ENCODE measurements around the gene KDM5A. TPM values are rescaled to one million over a fixed set of nuclear protein-coding genes. Genes with fewer than 3 reads are reported as not detected.

The KDM5A gene
- total and polyA plus RNA-seq, 2 experiments from 2014 or later, result 47.1 to 48.3 TPM

DNA sequence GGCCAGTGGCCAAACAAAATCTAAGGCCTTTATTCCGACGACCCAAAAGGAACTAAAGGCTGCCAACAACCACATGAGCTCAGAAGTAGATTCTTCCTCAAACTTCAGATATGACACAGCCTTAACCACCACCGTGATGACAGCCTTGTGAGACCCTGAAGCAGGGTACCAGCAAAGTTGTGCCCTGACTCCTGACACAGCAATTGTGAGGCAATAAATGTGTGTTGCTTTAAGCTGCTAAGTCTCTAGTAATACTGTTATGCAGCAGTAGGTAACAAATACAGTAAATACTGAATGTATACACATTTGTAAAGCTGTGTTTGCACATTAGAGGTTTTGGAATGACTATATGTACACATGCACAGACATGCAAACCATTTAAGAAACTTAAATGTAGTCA is 115.7 kb downstream of the KDM5A start:
- Histone ChIP-seq H3F3A (replicated peaks; ENCODE audit: low read depth) (no peaks in the 10 kb centered on the region), H3K79me2 (replicated peaks; ENCODE audit: insufficient read depth) (no peaks in the 10 kb centered on the region), H3K4me1 (ENCODE audit: insufficient read depth) (no peaks in the 10 kb centered on the region), H3K27me3 (ENCODE audit: insufficient read depth) (no peaks in the 10 kb centered on the region), H3K9me2 (ENCODE audit: insufficient read depth) (peaks cover 8% of the 10 kb centered on the region; the same call in 1 of the 2 replicates), H3K4me3 (no peak overlapping the region), H3K36me3 (ENCODE audit: insufficient read depth) (no peaks in the 10 kb centered on the region), H3K27ac (ENCODE audit: low read depth) (no peak overlapping the region), H2AFZ (no peak overlapping the region), H4K20me1 (replicated peaks; ENCODE audit: insufficient read depth) (no peaks in the 10 kb centered on the region), H3K4me2 (no peak overlapping the region)
- H3K4me3 Mint-ChIP-seq, result no peak overlapping the region
- DNase-seq (ENCODE audit: low spot score), result no peak
- no peaks in the 10 kb centered on the region for H3K4me1 Mint-ChIP-seq
- no peak overlapping the region for H3K27ac Mint-ChIP-seq
- no peaks in the 10 kb centered on the region for H3K9me3 Mint-ChIP-seq
- H3K27me3 Mint-ChIP-seq (ENCODE audit: insufficient read depth, low read depth, poor library complexity), result peaks cover 4% of the 10 kb centered on the region
- no peaks in the 10 kb centered on the region for H3K36me3 Mint-ChIP-seq (ENCODE audit: low read depth)
- TF ChIP-seq ZNF114 (CRISPR knock-in tag; IDR thresholded peaks at IDR 0.05), result no peak
- no peak for TF ChIP-seq NANOG (IDR thresholded peaks at IDR 0.05; ENCODE audit: borderline replicate concordance)
- TF ChIP-seq CREB1 (CRISPR knock-in tag; IDR thresholded peaks at IDR 0.05; ENCODE audit: low read depth), result no peak
- TF ChIP-seq, protein P1, sequence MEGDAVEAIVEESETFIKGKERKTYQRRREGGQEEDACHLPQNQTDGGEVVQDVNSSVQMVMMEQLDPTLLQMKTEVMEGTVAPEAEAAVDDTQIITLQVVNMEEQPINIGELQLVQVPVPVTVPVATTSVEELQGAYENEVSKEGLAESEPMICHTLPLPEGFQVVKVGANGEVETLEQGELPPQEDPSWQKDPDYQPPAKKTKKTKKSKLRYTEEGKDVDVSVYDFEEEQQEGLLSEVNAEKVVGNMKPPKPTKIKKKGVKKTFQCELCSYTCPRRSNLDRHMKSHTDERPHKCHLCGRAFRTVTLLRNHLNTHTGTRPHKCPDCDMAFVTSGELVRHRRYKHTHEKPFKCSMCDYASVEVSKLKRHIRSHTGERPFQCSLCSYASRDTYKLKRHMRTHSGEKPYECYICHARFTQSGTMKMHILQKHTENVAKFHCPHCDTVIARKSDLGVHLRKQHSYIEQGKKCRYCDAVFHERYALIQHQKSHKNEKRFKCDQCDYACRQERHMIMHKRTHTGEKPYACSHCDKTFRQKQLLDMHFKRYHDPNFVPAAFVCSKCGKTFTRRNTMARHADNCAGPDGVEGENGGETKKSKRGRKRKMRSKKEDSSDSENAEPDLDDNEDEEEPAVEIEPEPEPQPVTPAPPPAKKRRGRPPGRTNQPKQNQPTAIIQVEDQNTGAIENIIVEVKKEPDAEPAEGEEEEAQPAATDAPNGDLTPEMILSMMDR (conservative IDR thresholded peaks at IDR 0.05; ENCODE audit: low read depth in 2 of 2), result no peak
- TF ChIP-seq POLR2AphosphoS5 (IDR thresholded peaks at IDR 0.05; ENCODE audit: low read depth), result no peak
- TF ChIP-seq STAT1 (IDR thresholded peaks at IDR 0.05; ENCODE audit: unreplicated experiment), result no peak
- TF ChIP-seq EZH2phosphoT487 (IDR thresholded peaks at IDR 0.05; ENCODE audit: unreplicated experiment), result no peak
- TF ChIP-seq REST (IDR thresholded peaks at IDR 0.05; ENCODE audit: unreplicated experiment), result no peak
- TF ChIP-seq, protein P2, sequence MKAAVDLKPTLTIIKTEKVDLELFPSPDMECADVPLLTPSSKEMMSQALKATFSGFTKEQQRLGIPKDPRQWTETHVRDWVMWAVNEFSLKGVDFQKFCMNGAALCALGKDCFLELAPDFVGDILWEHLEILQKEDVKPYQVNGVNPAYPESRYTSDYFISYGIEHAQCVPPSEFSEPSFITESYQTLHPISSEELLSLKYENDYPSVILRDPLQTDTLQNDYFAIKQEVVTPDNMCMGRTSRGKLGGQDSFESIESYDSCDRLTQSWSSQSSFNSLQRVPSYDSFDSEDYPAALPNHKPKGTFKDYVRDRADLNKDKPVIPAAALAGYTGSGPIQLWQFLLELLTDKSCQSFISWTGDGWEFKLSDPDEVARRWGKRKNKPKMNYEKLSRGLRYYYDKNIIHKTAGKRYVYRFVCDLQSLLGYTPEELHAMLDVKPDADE (IDR thresholded peaks at IDR 0.05), result no peak
- TF ChIP-seq ZNF462 (CRISPR knock-in tag; IDR thresholded peaks at IDR 0.05), result no peak
- TF ChIP-seq EZH2 (IDR thresholded peaks at IDR 0.05; ENCODE audit: low read depth, unreplicated experiment), result no peak
- TF ChIP-seq ZNF331 (CRISPR knock-in tag; IDR thresholded peaks at IDR 0.05; ENCODE audit: low read depth), result no peak
- TF ChIP-seq JUNB (IDR thresholded peaks at IDR 0.05; ENCODE audit: unreplicated experiment), result no peak
- ATAC-seq, result no peak
